ENCODE measurements around the gene ADAM17.

Gene ADAM17

DNA sequence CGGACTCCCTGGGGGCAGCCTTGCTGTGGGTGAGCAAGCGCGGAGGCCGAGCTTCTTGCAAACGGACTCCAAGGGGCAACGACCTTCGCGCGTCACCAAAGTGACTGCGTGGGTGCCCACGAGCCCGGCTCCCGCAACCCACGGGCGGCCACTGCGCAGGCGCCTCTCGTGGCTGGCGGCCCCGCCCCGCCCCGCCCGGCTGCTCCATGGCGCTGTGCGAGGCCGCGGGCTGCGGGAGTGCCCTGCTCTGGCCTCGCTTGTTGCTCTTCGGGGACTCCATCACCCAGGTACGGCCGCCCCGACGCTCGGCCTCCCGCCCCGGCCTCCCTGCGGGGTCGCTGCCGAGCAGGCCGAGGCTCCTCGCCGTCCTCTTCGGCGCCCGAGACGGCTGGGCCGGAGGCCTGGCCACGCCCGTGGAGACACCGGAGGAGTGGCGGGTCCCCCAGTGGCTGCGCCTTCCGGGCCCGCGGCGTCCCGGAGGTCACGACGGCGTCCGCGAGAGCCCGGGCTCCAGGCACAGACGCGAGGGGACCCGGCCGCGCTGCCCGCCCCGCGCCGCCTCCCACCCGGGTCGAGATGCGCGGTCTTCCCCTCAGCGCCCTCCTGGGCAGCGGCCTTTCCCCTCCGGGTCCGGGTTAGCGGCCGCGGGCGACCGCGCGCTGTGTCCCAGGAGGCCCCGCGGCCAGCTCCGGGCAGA is 81.1 kb downstream of the ADAM17 start, which contains the start of gene IAH1:
TSS of gene IAH1 (plus strand) at position 191 of the 697 bp plus-strand sequence. CDS start at position 207, 16 bp downstream.
- TF ChIP-seq GATA3 (IDR thresholded peaks at IDR 0.05; ENCODE audit: low read depth, low read length) (no peak), GATA2 (IDR thresholded peaks at IDR 0.05; ENCODE audit: low read depth, low read length) (no peak)

GRCh38 chr2:9473985-9474360 is 81.7 kb downstream of the ADAM17 start:
- TF ChIP-seq GATA2 (IDR thresholded peaks at IDR 0.05; ENCODE audit: low read depth, low read length) (no peak), GATA3 (IDR thresholded peaks at IDR 0.05; ENCODE audit: low read depth, low read length) (no peak)

DNA sequence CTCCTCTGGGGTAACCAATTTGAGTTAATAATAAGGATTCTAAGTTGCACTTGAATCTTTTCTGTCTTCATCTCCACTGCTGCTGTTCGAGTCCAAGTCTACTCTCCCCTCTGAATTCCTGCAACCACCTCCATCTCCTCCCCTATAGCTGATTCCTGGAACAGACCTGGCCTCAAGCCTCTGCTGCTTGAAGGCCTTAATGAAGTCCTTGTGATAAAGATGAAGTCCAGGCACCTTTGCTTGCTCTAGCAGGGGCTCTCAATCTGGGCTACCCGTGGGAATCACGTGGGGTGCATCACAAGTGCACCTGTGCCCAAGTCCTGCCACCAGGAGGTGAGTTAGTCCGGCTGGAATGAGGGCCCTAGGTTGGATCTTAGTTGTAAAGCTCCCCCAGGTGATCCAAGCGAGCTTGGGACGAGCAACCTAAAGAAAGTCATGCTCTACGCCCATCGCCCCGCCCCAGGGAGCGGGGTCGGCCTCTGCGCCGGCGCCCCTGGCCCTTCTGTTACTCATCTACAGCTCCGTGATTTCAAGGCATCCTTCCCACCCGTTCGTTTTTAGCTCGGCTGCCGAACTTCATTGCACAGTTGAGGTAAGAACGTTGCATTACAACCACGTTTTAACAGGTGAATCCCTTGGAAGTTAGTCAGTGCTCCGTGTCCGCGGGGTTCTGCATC is 82.2 kb downstream of the ADAM17 start:
- TF ChIP-seq GATA3 (IDR thresholded peaks at IDR 0.05; ENCODE audit: low read depth, low read length) (no peak), GATA2 (IDR thresholded peaks at IDR 0.05; ENCODE audit: low read depth, low read length) (no peak)

GRCh38 chr2:9472511-9472910 is 83.1 kb downstream of the ADAM17 start:
- no peak for TF ChIP-seq GATA2 (IDR thresholded peaks at IDR 0.05; ENCODE audit: low read depth, low read length)

DNA sequence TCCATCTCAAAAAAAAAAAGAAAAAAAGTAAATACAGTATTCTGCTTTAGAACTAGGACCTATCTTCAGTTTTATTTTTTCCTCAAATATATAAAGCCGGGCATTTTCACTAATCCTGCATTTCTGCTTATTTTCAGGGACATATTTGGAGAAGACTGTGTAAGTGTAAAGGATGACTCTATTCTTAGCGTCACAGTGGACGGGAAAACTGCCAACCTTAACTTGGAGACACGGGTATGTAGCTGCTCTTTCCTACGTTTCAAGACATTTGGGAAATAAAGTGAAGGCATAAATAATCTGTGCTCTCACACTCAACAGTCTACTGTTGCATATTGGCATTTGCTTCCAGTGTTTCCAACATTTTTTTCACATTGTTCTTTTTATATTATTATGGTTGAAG is 84.4 kb downstream of the ADAM17 start:
- TF ChIP-seq GATA3 (IDR thresholded peaks at IDR 0.05; ENCODE audit: low read depth, low read length) (no peak), GATA2 (IDR thresholded peaks at IDR 0.05; ENCODE audit: low read depth, low read length) (no peak)

DNA sequence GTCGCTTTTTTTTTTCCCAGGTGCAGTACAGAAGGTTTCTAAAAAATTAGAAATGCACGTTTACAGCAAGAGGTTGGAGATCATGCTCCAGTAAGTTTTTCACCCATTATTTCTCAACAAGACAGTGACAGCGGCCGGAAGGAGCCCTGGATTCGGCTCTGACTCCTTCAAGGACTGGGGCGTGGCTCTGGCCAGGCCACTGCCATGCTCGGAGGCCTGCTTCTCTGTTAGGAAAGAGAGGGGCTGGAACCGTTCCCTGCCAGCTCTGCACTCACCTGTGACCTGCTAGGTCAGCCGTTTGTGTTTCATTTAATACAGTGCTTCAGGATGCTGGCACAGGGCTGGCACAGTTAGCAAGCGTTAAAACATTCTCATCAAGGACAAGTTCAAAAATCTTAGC is 87.9 kb downstream of the ADAM17 start:
- no peak for TF ChIP-seq GATA2 (IDR thresholded peaks at IDR 0.05; ENCODE audit: low read depth, low read length)
- TF ChIP-seq GATA3 (IDR thresholded peaks at IDR 0.05; ENCODE audit: low read depth, low read length), result no peak

DNA sequence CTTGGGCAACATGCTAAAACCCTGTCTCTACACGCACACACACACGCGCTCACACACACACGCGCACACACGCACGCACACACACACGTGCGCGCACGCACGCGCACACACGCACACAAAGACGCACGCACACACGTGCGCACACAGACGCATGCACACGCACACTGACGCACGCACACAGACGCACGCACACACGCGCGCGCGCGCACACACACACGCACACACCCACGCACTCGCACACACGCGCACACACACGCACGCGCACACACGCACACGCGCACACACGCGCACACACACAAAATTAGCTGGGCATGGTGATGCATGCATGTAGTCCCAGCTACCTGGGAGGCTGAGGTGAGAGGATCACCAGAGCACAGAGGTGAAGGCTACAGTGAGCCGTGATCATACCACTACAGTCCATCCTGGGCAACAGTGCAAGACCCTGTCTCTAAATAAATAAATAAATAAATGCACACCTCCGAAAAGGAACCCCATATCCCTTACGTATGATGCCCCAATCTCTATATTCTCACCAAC is 89.4 kb downstream of the ADAM17 start:
- TF ChIP-seq GATA2 (IDR thresholded peaks at IDR 0.05; ENCODE audit: low read depth, low read length), result no peak
- no peak for TF ChIP-seq GATA3 (IDR thresholded peaks at IDR 0.05; ENCODE audit: low read depth, low read length)

- TF ChIP-seq GATA3 (IDR thresholded peaks at IDR 0.05; ENCODE audit: low read depth, low read length) (no peak), GATA2 (IDR thresholded peaks at IDR 0.05; ENCODE audit: low read depth, low read length) (no peak)
Observed at GRCh38 chr2:9465170-9465569, 90.5 kb downstream of the ADAM17 start.

- TF ChIP-seq GATA3 (IDR thresholded peaks at IDR 0.05; ENCODE audit: low read depth, low read length), result no peak
- TF ChIP-seq GATA2 (IDR thresholded peaks at IDR 0.05; ENCODE audit: low read depth, low read length), result no peak
Observed at GRCh38 chr2:9463698-9464034, 92.0 kb downstream of the ADAM17 start.

- no peak for TF ChIP-seq GATA2 (IDR thresholded peaks at IDR 0.05; ENCODE audit: low read depth, low read length)
- TF ChIP-seq GATA3 (IDR thresholded peaks at IDR 0.05; ENCODE audit: low read depth, low read length), result no peak
Observed at GRCh38 chr2:9462886-9463697, 92.5 kb downstream of the ADAM17 start.

DNA sequence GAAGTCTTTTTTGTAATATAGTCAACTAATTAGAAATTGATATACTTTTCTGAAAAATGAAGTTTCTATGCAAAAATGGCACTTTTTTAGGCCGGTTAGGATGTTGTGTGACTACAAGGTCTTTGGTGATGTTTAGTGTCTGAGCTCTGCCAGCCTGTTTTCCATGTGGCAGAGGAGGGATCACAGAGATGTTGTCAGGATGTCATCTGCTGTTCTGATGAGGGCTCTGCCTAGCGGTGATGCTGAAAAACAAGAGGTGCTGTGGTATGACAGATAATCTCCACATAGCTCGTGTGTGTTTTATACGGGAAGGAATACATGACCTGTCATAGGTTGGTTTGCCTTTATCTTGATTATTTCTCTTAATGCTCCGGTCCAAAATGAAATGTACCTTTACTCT is 93.3 kb downstream of the ADAM17 start:
- no peak for TF ChIP-seq GATA2 (IDR thresholded peaks at IDR 0.05; ENCODE audit: low read depth, low read length)
- no peak for TF ChIP-seq GATA3 (IDR thresholded peaks at IDR 0.05; ENCODE audit: low read depth, low read length)

DNA sequence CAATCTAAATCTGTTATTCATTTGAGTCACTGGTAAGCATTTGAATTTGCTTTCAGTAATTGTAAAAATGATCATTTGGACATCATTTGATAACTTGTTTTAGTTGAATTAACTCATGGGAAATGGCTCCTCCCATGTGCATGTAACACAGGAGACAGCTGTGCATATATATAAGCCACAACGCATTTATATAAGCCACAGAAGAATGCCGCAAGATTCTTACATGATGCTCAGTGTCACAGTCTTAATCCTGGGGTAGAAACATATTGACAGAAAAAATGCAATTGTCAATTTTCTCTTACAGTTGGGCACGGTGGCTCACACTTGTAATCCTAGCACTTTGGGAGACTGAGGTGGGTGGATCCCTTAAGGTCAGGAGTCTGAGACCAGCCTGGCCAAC is 94.6 kb downstream of the ADAM17 start:
- TF ChIP-seq GATA2 (IDR thresholded peaks at IDR 0.05; ENCODE audit: low read depth, low read length), result no peak
- no peak for TF ChIP-seq GATA3 (IDR thresholded peaks at IDR 0.05; ENCODE audit: low read depth, low read length)

DNA sequence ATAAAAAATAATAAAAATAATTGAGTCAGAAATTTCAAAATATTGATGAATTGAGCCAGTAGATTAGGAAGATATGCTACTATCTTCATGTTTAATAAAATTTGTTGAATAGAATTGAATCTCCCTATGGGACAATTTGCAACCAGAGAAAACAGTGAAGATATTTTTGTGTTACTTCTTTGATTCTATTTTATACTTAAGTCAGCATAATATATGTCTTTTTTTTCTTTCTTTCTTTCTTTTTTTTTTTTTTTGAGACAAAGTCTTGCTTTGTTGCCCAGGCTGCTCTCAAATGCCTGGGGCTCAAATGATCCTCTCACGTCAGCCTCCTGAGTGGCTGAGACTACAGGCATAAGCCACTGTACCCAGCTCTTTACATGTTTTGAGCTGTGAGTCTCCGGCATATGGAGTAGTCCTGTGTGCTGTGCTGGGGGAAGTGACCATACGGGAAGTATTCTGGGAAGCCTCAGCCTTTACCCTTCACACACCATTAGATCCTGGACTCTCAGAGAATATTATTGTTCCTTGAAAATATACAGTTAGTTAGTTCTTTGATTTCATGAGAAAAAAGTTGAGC is 95.1 kb downstream of the ADAM17 start:
- no peak for TF ChIP-seq GATA3 (IDR thresholded peaks at IDR 0.05; ENCODE audit: low read depth, low read length)

- TF ChIP-seq GATA2 (IDR thresholded peaks at IDR 0.05; ENCODE audit: low read depth, low read length) (no peak), GATA3 (IDR thresholded peaks at IDR 0.05; ENCODE audit: low read depth, low read length) (no peak)
Observed at GRCh38 chr2:9451231-9451630, 104.4 kb downstream of the ADAM17 start.
